ENCODE measurements around the gene MAGEA3.
"Not testable (repeated sequence)": the region's sequence is repeated elsewhere in the genome, so short reads cannot be mapped to it uniquely, and the experiment has no call there.

Gene MAGEA3

GRCh38 chrX:152735860-152736511, 37.4 kb downstream of the MAGEA3 start:
- DNase-seq (ENCODE audit: low read depth), result no peak

- not testable (repeated sequence) for DNase-seq (ENCODE audit: low read depth)
Measured at GRCh38 chrX:152736528-152736927, 37.9 kb downstream of the MAGEA3 start.

- DNase-seq (ENCODE audit: low read depth), result no peak
Measured at GRCh38 chrX:152738560-152738959, 40.0 kb downstream of the MAGEA3 start.
